SH-SY5Y (cell line): ENCODE results near the gene OR1S2.

Experiments used
- GATA2 ChIP-seq: IDR thresholded peaks from 2 replicates; pipeline ENCODE4 v1.6.1; 2011; ENCODE audit warnings: mild to moderate bottlenecking, low read depth, low read length
- GATA3 ChIP-seq: IDR thresholded peaks from 2 replicates; pipeline ENCODE4 v1.6.1; 2011; ENCODE audit warnings: low read depth, mild to moderate bottlenecking, low read length, moderate library complexity

OR1S2 gene

DNA sequence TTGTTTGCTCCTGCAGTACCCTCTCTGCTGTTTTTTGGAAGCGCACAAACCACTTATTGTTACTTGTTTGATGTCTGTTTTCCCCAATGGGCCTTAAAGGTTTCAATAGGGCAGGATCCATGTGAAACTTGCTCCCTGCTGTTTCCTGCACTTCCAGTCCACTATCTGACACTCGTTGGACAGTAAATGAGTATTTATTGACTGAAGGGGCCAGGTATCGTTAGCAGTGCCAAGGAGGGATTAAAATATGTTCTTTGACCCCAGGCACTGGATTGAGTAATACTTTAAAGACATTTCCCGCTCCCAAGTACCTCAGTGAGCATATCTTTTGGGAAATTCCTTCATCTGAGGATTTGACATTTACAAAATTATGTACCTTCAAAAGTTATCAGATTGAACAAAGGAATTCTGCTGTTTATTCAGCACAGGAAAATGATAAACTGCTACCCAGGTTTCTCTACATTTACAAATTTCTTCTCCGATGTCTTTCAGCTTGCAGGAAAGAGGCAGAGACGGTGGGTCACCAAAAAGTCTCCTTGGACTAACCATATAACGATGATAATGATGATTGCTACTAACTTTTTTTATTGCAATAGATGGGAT is 38.3 kb downstream of the OR1S2 start:
- no peak for TF ChIP-seq GATA3

DNA sequence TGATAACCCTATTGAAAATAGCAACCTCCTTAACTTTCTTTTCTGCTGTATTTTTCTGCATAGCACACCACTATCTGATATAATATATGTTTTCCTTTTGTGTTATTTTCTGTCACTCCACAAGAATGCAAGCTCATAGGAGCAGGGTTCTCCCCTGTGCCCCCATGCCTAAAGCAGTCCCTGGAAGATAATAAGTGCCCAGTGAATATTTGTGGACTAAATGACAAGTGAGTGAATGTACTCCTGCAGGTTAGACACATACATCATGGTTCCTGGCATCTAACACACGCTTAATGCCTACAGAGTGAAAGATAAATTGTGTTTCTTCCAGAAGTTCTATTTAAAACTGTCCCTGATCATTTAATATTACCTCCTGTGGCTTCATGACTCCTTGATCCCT is 39.0 kb downstream of the OR1S2 start:
- TF ChIP-seq GATA2 (no peak), GATA3 (no peak)

DNA sequence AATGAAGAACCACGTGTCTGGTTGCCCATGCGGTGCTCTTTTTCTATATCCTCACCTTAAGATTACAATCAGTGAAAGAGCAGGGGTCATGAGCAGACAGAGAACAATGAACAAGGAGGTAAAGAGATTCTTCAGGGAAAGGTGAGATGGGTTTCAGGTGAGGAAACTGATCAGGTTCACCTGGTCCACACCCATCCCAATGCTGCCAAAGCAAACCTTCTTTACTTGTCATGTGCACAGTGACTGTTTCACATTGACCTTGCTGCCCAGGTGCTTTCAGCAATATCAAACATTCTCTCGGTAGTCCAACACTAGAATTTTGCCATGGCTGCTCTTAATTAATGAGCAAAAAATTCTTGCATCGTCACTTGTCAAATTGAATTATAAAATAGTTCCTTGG is 39.6 kb downstream of the OR1S2 start:
- no peak for TF ChIP-seq GATA3
- no peak for TF ChIP-seq GATA2
